ENCODE measurements around the gene CXCL8. TPM values are rescaled to one million over a fixed set of nuclear protein-coding genes. Genes with fewer than 3 reads are reported as not detected.

CXCL8 gene
- total RNA-seq, 3 donors from 2014 or later (not counting 1 experiment from before 2014, with no cell fraction given): 59.5 to 460 (median 81.1) TPM

- H3K9me3 ChIP-seq (ENCODE audit: control insufficient read depth, insufficient read depth, low read length): no peaks in the 10 kb centered on the region
- Mint-ChIP-seq H3K36me3 (no peaks in the 10 kb centered on the region), H3K9me3 (peaks cover 0 to 6% of the 10 kb centered on the region in 2 donors), H3K4me1 (no peaks in the 10 kb centered on the region), H3K27me3 (ENCODE audit: low read depth in 2 of 2) (no peaks in the 10 kb centered on the region), H3K27ac (no peak overlapping the region), H3K4me3 (no peak overlapping the region)
- no peaks in the 10 kb centered on the region for H3K36me3 ChIP-seq (ENCODE audit: control insufficient read depth, insufficient read depth, low read length)
- intact Hi-C loops (cut with micrococcal nuclease): no loop called here
- no peak for ATAC-seq
- DNase-seq: no peak
- H3K4me1 ChIP-seq (ENCODE audit: control insufficient read depth, insufficient read depth, low read length): no peaks in the 10 kb centered on the region
- H3K27me3 ChIP-seq (ENCODE audit: control insufficient read depth, insufficient read depth, low read length): no peaks in the 10 kb centered on the region
- H3K27ac ChIP-seq (ENCODE audit: low read length): no peak overlapping the region
- WGBS (ENCODE audit: insufficient coverage): 62% methylated on average over 1 of the region's 1 CpG
- no peak for TF ChIP-seq CTCF (IDR thresholded peaks at IDR 0.05)
- no peak overlapping the region for H3K4me3 ChIP-seq (ENCODE audit: low read length)
These were observed 34.6 kb upstream of the CXCL8 start for GRCh38 chr4:73705721-73706120.

- Mint-ChIP-seq H3K27ac (no peak overlapping the region), H3K4me1 (no peaks in the 10 kb centered on the region), H3K4me3 (no peak overlapping the region), H3K36me3 (no peaks in the 10 kb centered on the region), H3K27me3 (ENCODE audit: low read depth in 2 of 2) (no peaks in the 10 kb centered on the region), H3K9me3 (peaks cover 2 to 9% of the 10 kb centered on the region in 2 donors)
- intact Hi-C loops (cut with micrococcal nuclease): no loop called here
- Histone ChIP-seq H3K4me1 (ENCODE audit: control insufficient read depth, insufficient read depth, low read length) (no peaks in the 10 kb centered on the region), H3K36me3 (ENCODE audit: control insufficient read depth, insufficient read depth, low read length) (no peaks in the 10 kb centered on the region), H3K9me3 (ENCODE audit: control insufficient read depth, insufficient read depth, low read length) (no peaks in the 10 kb centered on the region), H3K4me3 (ENCODE audit: low read length) (no peak overlapping the region), H3K27me3 (ENCODE audit: control insufficient read depth, insufficient read depth, low read length) (no peaks in the 10 kb centered on the region), H3K27ac (ENCODE audit: low read length) (no peak overlapping the region)
- WGBS (ENCODE audit: insufficient coverage): 100% methylated on average over 1 of the region's 2 CpGs
- ATAC-seq: no peak
- TF ChIP-seq CTCF (IDR thresholded peaks at IDR 0.05): no peak
- no peak for DNase-seq
These were observed 33.6 kb upstream of the CXCL8 start for GRCh38 chr4:73706811-73707210.

GRCh38 chr4:73707269-73707875 is 33.0 kb upstream of the CXCL8 start:
- no peak for ATAC-seq
- Mint-ChIP-seq H3K9me3 (peaks cover 4 to 9% of the 10 kb centered on the region in 2 donors), H3K4me1 (no peaks in the 10 kb centered on the region), H3K27me3 (ENCODE audit: low read depth in 2 of 2) (no peaks in the 10 kb centered on the region), H3K4me3 (no peak overlapping the region), H3K36me3 (no peaks in the 10 kb centered on the region), H3K27ac (no peak overlapping the region)
- DNase-seq: no peak
- Histone ChIP-seq H3K27ac (ENCODE audit: low read length) (no peak overlapping the region), H3K9me3 (ENCODE audit: control insufficient read depth, insufficient read depth, low read length) (no peaks in the 10 kb centered on the region), H3K27me3 (ENCODE audit: control insufficient read depth, insufficient read depth, low read length) (no peaks in the 10 kb centered on the region), H3K36me3 (ENCODE audit: control insufficient read depth, insufficient read depth, low read length) (no peaks in the 10 kb centered on the region), H3K4me1 (ENCODE audit: control insufficient read depth, insufficient read depth, low read length) (no peaks in the 10 kb centered on the region), H3K4me3 (ENCODE audit: low read length) (no peak overlapping the region)
- 83% methylated on average over 3 of the region's 4 CpGs for WGBS (ENCODE audit: insufficient coverage)
- intact Hi-C loops (cut with micrococcal nuclease): no loop called here
- TF ChIP-seq CTCF (IDR thresholded peaks at IDR 0.05): no peak
